Testis (tissue), 2 donors: Measurements from ENCODE around the gene MAMLD1.

Experiments
- POLR2A ChIP-seq: fragments of 450-650 bp; IDR thresholded peaks from one replicate; pipeline ENCODE4 v1.6.1; 2017; ENCODE audit warnings: antibody characterized with exemption, mild to moderate bottlenecking, moderate library complexity
- TF ChIP-seq, protein P1 (sequence below), 3 experiments: fragments of 450-650 bp in 2 of 3; fragments of 200-600 bp in 1 of 3; sonication (generic) in 1 of 3; IDR thresholded peaks; one replicate each; pipeline ENCODE4 v1.5.1; 2016 to 2019; ENCODE audit warnings: antibody characterized with exemption in 3 of 3, mild to moderate bottlenecking in 2 of 3, moderate library complexity in 1 of 3

DNA sequence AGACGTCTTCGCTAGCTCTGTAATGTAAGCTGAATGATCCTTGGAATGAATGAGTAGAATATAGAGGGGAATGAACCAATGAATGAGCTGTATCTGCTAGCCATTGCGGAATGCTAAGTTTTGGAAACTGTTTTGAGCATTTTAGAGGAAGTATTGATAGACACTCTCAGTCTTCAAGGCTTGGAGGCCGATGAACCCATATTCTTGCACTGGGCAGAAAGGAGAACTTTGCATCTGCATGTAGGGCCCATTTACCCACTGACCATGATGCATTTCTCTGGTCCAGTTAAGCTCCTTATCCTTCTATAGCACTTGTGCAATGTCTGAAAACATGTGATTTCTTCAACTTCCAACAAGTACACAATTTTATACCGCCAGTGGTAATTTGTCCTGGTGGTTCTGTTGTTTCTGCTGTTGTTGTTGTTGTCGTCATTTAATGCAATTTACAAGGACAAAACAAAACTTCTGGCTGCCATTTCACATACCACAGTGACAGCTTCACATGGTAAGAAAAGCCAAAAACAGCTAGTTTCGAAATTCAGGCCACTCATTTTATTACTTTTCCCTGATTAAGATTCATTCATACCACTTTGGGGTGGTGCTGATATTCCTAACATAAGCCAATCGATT is 120.4 kb downstream of the MAMLD1 start:
- TF ChIP-seq POLR2A: no peak
- TF ChIP-seq, protein P1, sequence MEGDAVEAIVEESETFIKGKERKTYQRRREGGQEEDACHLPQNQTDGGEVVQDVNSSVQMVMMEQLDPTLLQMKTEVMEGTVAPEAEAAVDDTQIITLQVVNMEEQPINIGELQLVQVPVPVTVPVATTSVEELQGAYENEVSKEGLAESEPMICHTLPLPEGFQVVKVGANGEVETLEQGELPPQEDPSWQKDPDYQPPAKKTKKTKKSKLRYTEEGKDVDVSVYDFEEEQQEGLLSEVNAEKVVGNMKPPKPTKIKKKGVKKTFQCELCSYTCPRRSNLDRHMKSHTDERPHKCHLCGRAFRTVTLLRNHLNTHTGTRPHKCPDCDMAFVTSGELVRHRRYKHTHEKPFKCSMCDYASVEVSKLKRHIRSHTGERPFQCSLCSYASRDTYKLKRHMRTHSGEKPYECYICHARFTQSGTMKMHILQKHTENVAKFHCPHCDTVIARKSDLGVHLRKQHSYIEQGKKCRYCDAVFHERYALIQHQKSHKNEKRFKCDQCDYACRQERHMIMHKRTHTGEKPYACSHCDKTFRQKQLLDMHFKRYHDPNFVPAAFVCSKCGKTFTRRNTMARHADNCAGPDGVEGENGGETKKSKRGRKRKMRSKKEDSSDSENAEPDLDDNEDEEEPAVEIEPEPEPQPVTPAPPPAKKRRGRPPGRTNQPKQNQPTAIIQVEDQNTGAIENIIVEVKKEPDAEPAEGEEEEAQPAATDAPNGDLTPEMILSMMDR (IDR thresholded peaks at IDR 0.05): no peak
